Hematopoietic multipotent progenitor cell treated with erythropoietin and hydrocortisone succinate and interleukin-3 and kit ligand, for 6 days (in vitro differentiated cells): ENCODE measurements around the gene LDLRAD2.
A peak's percentile ranks its signal among the peaks of the same experiment; 100 is the strongest.
"Not testable (repeated sequence)": the region's sequence is repeated elsewhere in the genome, so short reads cannot be mapped to it uniquely, and the experiment has no call there.

Experiments used
- DNase-seq: peaks from one replicate; pipeline ENCODE4 v3.0.0-alpha.2; 2015

The LDLRAD2 gene

GRCh38 chr1:21824926-21825325, 12.9 kb downstream of the LDLRAD2 start:
- DNase-seq, result no peak

- DNase-seq, result no peak
Measured at GRCh38 chr1:21825393-21825792, 13.3 kb downstream of the LDLRAD2 start.

- DNase-seq, result not testable (repeated sequence)
Measured at GRCh38 chr1:21826694-21827093, 14.6 kb downstream of the LDLRAD2 start.

GRCh38 chr1:21827141-21827679, 15.1 kb downstream of the LDLRAD2 start:
- DNase-seq, result no peak

- no peak for DNase-seq
Measured at GRCh38 chr1:21828075-21828474, 16.0 kb downstream of the LDLRAD2 start.

GRCh38 chr1:21828506-21829210, 16.6 kb downstream of the LDLRAD2 start:
- DNase-seq, result no peak

- no peak for DNase-seq
Measured at GRCh38 chr1:21829294-21829693, 17.2 kb downstream of the LDLRAD2 start.

GRCh38 chr1:21830792-21831453, 18.9 kb downstream of the LDLRAD2 start:
- no peak for DNase-seq

- DNase-seq, result no peak
Measured at GRCh38 chr1:21831454-21831970, 19.4 kb downstream of the LDLRAD2 start.

- DNase-seq, result no peak
Measured at GRCh38 chr1:21833392-21833976, 21.4 kb downstream of the LDLRAD2 start.

- DNase-seq, result peak; percentile 40
Measured at GRCh38 chr1:21834094-21834493, 22.0 kb downstream of the LDLRAD2 start.

GRCh38 chr1:21834666-21835065, 22.6 kb downstream of the LDLRAD2 start:
- no peak for DNase-seq

GRCh38 chr1:21836010-21836409, 23.9 kb downstream of the LDLRAD2 start:
- no peak for DNase-seq

GRCh38 chr1:21836729-21837128, 24.7 kb downstream of the LDLRAD2 start:
- no peak for DNase-seq

- DNase-seq, result no peak
Measured at GRCh38 chr1:21837476-21837875, 25.4 kb downstream of the LDLRAD2 start.

- no peak for DNase-seq
Measured at GRCh38 chr1:21838359-21839157, 26.5 kb downstream of the LDLRAD2 start.

GRCh38 chr1:21839337-21840037, 27.4 kb downstream of the LDLRAD2 start:
- DNase-seq, result no peak

- DNase-seq, result no peak
Measured at GRCh38 chr1:21840981-21841380, 28.9 kb downstream of the LDLRAD2 start.

- DNase-seq, result no peak
Measured at GRCh38 chr1:21841852-21842466, 29.9 kb downstream of the LDLRAD2 start.

- no peak for DNase-seq
Measured at GRCh38 chr1:21842606-21843162, 30.6 kb downstream of the LDLRAD2 start.

GRCh38 chr1:21843208-21843607, 31.1 kb downstream of the LDLRAD2 start:
- no peak for DNase-seq
